ENCODE results near the gene ARF3.

- TF ChIP-seq CTCF (optimal IDR thresholded peaks at IDR 0.05 in 1 of 3, IDR thresholded peaks at IDR 0.05 in 1 of 3, conservative IDR thresholded peaks at IDR 0.05 in 1 of 3; ENCODE audit: extremely low read depth in 1 of 3, insufficient read depth in 2 of 3, low read length in 3 of 3): no peak
- TF ChIP-seq EZH2 (IDR thresholded peaks at IDR 0.05; ENCODE audit: low read length): no peak
Observed at GRCh38 chr12:48907245-48907644, 50.0 kb downstream of the ARF3 start.
